Heart left ventricle (tissue), 16 donors: ENCODE measurements around the gene ADRB1. TPM values are rescaled to one million over a fixed set of nuclear protein-coding genes. Genes with fewer than 3 reads are reported as not detected.

Experiments used
- ATAC-seq, 4 donors: fragments of 200-7000 bp; cut with Tn5 transposase; one replicate each; pipeline ENCODE4 v1.9.1; 2020 to 2022; ENCODE audit warnings: moderate library complexity in 4 of 4, mild to moderate bottlenecking in 3 of 4, moderate number of reproducible peaks in 1 of 4
- DNase-seq, 5 donors: peaks; one replicate each; pipeline ENCODE4 v3.0.0-alpha.2; 2020
- H3K27ac ChIP-seq, 12 donors: fragments of 200-600 bp; sonication (generic) in 4 of 12; one replicate each; pipeline versions ENCODE4 v1.5.0 to v1.8.0; 2016 to 2022; ENCODE audit warnings: mild to moderate bottlenecking in 2 of 12
- H3K27me3 ChIP-seq, 9 donors: fragments of 200-600 bp; sonication (generic) in 2 of 9; one replicate each; pipeline versions ENCODE4 v1.5.1 to v1.8.0; 2016 to 2022; ENCODE audit warnings: mild to moderate bottlenecking in 3 of 9
- H3K36me3 ChIP-seq, 9 donors: fragments of 200-600 bp; sonication (generic) in 2 of 9; one replicate each; pipeline versions ENCODE4 v1.5.0 to v1.8.0; 2018 to 2022; ENCODE audit warnings: mild to moderate bottlenecking in 2 of 9
- H3K4me1 ChIP-seq, 12 donors: fragments of 200-600 bp; sonication (generic) in 4 of 12; one replicate each; pipeline versions ENCODE4 v1.5.0 to v1.8.0; 2016 to 2022; ENCODE audit warnings: mild to moderate bottlenecking in 3 of 12
- H3K4me3 ChIP-seq, 12 donors: fragments of 200-600 bp; sonication (generic) in 4 of 12; one replicate each; pipeline versions ENCODE4 v1.5.0 to v1.8.0; 2017 to 2022; ENCODE audit warnings: mild to moderate bottlenecking in 9 of 12, moderate library complexity in 4 of 12
- H3K9me3 ChIP-seq, 12 donors: fragments of 200-600 bp; sonication (generic) in 4 of 12; one replicate each; pipeline versions ENCODE4 v1.5.0 to v1.8.0; 2016 to 2022; ENCODE audit warnings: mild to moderate bottlenecking in 1 of 12
- POLR2A ChIP-seq, 2 donors: fragments of 450-650 bp; IDR thresholded peaks; one replicate each; pipeline ENCODE4 v1.6.1; 2017; ENCODE audit warnings: antibody characterized with exemption in 2 of 2, mild to moderate bottlenecking in 2 of 2, moderate library complexity in 2 of 2
- WGBS, 4 donors: extraction: QIAGEN DNeasy Blood & Tissue Kit in 2 of 4; methylation state at CpG; one replicate each; pipeline versions ENCODE4 v1.1.5 to v1.1.7; 2013 to 2018; 5-methylcytosine and 5-hydroxymethylcytosine counted together
- intact Hi-C, 10 donors: fragments of 100-400 bp; cut with DNase I; formaldehyde crosslinking; loops; one replicate each; pipeline versions ENCODE4 v1.11.1 to v1.14.2; 2022
- polyA plus RNA-seq, 2 donors: library from polyadenylated mRNA; stranded (reverse); fragments of 200-250 nt; gene quantifications; one replicate each; pipeline ENCODE4 v1.2.3, GENCODE V29; 2013
- total RNA-seq, 9 donors: library from RNA; depleted of rRNA in 2 of 9; stranded (reverse); fragments of >200 nt in 2 of 9; fragmentation: NEBNext Ultra II Directional in 3 of 9; extraction: Animal tissue kit (Norgen Biotek cat#: 25700) in 3 of 9; gene quantifications; one replicate each; pipeline versions ENCODE4 v1.1.0 to v1.2.4, GENCODE V29; 2016 to 2023
- TF ChIP-seq, protein P1 (sequence below), 12 donors: fragments of 200-600 bp; sonication (generic) in 4 of 12; IDR thresholded peaks; one replicate each; pipeline versions ENCODE4 v1.5.0 to v1.8.0; 2018 to 2022; ENCODE audit warnings: antibody characterized with exemption in 12 of 12, mild to moderate bottlenecking in 5 of 12
- donor health status: ischemic (EF 13 %, LVEDD 7.1; RV severe dilation, severe dysfunction).
- donor health status: healthy with polysubstance abuse.
- donor health status: DM: no; HTN: yes; CAD: no.
- donor health status: DM: no; HTN: no; CAD: no.
- donor health status: ischemic (EF 25% LVEDD 6.9; RV normal size, moderate dysfunction).
- donor health status: ischemic (EF 25% LVEDD 5.7; RV mildly dilated, moderate dysfunction).
- donor health status: healthy.
- donor health status: DM: yes; HTN: yes; CAD: no.
- donor health status: ischemic (EF 35%, LVEDD 5.7; RV mildly dilated, moderate dysfunction).
- donor health status: nonischemic (EF 11% LVEDD 7.7; RV severe dilation, severe dysfunction).
- donor health status: DM: yes; HTN: yes; CAD: no.
- donor health status: PGD.
- donor health status: ischemic (EF 29% LVEDD 5.4; RV normal size, mild dysfunction).
- donor health status: nonischemic (EF 23%, LVEDD 6.1; RV moderate dilation, normal function).

ADRB1 gene
- total and polyA plus RNA-seq, 11 donors: 7.3 to 115 (median 59.4) TPM

DNA sequence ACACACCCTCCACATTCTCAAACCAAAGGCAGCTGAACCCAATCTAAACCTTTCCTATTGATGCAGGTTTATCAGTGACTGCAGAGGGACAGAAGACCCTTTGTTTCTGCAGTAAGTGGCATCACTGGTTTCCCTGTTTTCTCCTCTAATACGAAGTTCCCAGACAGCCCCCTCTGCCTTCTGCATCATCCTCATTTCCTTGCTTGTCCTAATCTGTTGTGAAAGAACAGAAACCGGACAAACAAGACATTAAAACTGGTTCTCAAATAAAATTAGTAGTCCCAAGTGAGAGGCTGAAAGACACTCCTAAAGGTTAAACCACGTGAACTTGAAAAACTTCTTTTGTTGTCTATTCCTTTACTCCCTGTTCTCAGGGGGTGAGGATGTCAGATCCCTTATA lies 10.1 kb upstream of the ADRB1 start:
- DNase-seq (no peak), ATAC-seq (no peak)
- intact Hi-C loops: loop anchor here in 1 of 10 donors (5.0 kb wide), 1 partner anchor 114 kb away; no protein-coding TSS in a partner anchor
- Histone ChIP-seq H3K4me1 (peaks cover 0 to 15% (median 0%) of the 10 kb centered on the region in 12 donors), H3K27ac (no peak overlapping the region), H3K4me3 (no peak overlapping the region), H3K27me3 (no peaks in the 10 kb centered on the region), H3K36me3 (no peaks in the 10 kb centered on the region), H3K9me3 (no peaks in the 10 kb centered on the region)
- whole genome bisulfite sequencing, 4 donors: 61 to 83% (median 76%) methylated on average over 3 of the region's 3 CpGs
- TF ChIP-seq POLR2A (IDR thresholded peaks at IDR 0.05): no peak
- TF ChIP-seq, protein P1, sequence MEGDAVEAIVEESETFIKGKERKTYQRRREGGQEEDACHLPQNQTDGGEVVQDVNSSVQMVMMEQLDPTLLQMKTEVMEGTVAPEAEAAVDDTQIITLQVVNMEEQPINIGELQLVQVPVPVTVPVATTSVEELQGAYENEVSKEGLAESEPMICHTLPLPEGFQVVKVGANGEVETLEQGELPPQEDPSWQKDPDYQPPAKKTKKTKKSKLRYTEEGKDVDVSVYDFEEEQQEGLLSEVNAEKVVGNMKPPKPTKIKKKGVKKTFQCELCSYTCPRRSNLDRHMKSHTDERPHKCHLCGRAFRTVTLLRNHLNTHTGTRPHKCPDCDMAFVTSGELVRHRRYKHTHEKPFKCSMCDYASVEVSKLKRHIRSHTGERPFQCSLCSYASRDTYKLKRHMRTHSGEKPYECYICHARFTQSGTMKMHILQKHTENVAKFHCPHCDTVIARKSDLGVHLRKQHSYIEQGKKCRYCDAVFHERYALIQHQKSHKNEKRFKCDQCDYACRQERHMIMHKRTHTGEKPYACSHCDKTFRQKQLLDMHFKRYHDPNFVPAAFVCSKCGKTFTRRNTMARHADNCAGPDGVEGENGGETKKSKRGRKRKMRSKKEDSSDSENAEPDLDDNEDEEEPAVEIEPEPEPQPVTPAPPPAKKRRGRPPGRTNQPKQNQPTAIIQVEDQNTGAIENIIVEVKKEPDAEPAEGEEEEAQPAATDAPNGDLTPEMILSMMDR (IDR thresholded peaks at IDR 0.05): no peak

DNA sequence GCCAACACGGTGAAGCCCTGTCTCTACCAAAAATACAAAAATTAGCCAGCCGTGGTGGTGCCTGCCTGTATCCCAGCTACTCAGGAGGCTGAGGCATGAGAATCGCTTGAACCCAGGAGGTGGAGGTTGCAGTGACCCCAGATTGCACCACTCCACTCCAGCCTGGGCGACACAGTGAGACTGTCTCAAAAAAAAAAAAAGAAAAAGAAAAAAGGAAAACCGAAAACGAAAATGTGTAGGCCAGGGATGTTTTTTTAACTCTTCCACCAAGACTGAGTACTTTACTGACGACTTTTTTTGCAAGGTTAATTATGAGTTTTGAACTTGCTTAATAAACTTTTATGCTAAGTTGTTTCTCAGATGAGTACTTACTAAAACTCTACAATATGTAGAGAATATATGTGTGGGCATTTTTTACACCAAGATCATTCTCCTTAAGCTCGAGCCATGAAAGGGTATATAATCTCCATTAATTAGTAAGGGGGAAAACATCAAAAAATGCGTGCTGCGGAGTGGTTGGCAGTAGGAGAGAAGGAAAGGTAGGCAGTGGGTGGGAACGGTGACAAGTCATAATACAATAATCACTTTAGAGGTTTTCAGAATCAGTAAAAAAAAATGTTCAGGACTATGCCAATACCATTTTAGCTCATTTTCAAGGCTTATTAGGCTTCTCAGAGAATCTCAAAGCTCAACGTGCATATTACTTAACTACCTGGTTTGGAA lies 8.6 kb upstream of the ADRB1 start:
- peaks cover 0 to 15% (median 0%) of the 10 kb centered on the region in 12 donors for H3K4me1 ChIP-seq
- no peaks in the 10 kb centered on the region for H3K36me3 ChIP-seq
- intact Hi-C loops: loop anchor here in 1 of 10 donors (5.0 kb wide), 1 partner anchor 112 kb away; no protein-coding TSS in a partner anchor
- no peak for DNase-seq
- H3K27me3 ChIP-seq: no peaks in the 10 kb centered on the region
- WGBS, 4 donors: 88 to 92% (median 89%) methylated on average over 12 of the region's 12 CpGs
- H3K27ac ChIP-seq: no peak overlapping the region
- TF ChIP-seq, protein P1 (IDR thresholded peaks at IDR 0.05): no peak
- TF ChIP-seq POLR2A (IDR thresholded peaks at IDR 0.05): no peak
- H3K9me3 ChIP-seq: no peaks in the 10 kb centered on the region
- ATAC-seq: no peak
- no peak overlapping the region for H3K4me3 ChIP-seq

DNA sequence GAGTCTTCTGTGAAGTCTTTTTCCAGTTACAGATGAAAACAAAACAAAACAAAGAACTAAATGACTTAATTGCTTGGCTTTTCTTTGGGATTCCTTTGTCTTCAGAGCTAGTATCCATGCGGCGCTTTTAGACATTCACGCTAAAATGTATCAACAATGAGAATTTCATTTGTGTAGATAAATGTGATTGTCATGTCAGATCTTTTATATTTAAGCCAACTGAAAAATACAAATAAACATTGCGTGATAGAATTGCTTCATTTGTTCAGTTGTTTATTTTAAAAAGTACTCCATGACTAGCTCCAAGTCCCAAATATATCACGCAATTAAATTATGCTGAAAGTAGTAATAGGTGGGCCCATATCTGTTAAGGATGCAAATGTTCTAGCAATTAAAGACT lies 7.9 kb upstream of the ADRB1 start:
- H3K9me3 ChIP-seq: no peaks in the 10 kb centered on the region
- no peak overlapping the region for H3K27ac ChIP-seq
- intact Hi-C loops: no loop called here
- peaks cover 0 to under 1% (median 0%) of the 10 kb centered on the region in 9 donors for H3K27me3 ChIP-seq
- TF ChIP-seq POLR2A (IDR thresholded peaks at IDR 0.05): no peak
- TF ChIP-seq, protein P1 (IDR thresholded peaks at IDR 0.05): no peak
- DNase-seq: no peak
- H3K4me1 ChIP-seq: peaks cover 0 to 15% (median 0%) of the 10 kb centered on the region in 12 donors
- no peak overlapping the region for H3K4me3 ChIP-seq
- WGBS, 4 donors: 86 to 99% (median 96%) methylated on average over 5 of the region's 5 CpGs
- no peaks in the 10 kb centered on the region for H3K36me3 ChIP-seq
- no peak for ATAC-seq

DNA sequence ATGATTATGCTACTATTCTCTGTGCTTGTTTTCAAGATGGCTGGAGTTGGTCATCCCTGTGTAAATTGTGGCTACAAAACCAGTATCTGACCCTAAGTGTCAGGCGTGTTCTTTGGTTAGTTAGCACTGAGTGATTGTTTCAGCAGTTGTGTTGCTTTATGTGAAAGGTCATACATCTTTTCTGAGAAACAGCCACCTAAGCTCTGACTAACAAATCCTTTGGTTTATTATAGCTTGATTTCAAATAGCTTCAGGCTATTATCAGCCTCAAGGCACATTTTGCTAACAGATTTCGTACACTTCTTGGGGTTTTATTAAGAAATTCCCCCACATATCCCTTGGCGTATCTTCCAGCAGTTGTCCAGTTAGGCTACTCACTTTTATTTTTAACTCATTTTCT lies 4.8 kb upstream of the ADRB1 start:
- intact Hi-C loops: no loop called here
- H3K27me3 ChIP-seq: peaks cover 0 to 22% (median 0%) of the 10 kb centered on the region in 9 donors
- DNase-seq: no peak
- TF ChIP-seq POLR2A (IDR thresholded peaks at IDR 0.05): no peak
- TF ChIP-seq, protein P1 (IDR thresholded peaks at IDR 0.05): no peak
- H3K27ac ChIP-seq: no peak overlapping the region
- no peak for ATAC-seq
- H3K4me3 ChIP-seq: no peak overlapping the region
- peaks cover 0 to 14% (median 0%) of the 10 kb centered on the region in 12 donors for H3K4me1 ChIP-seq
- H3K9me3 ChIP-seq: no peaks in the 10 kb centered on the region
- no peaks in the 10 kb centered on the region for H3K36me3 ChIP-seq
- 77 to 87% (median 85%) methylated on average over 3 of the region's 3 CpGs for WGBS, 4 donors
